ENCODE measurements around the gene MYPN. TPM values are rescaled to one million over a fixed set of nuclear protein-coding genes. Genes with fewer than 3 reads are reported as not detected.
A peak's percentile ranks its signal among the peaks of the same experiment; 100 is the strongest.

The MYPN gene
- total RNA-seq, 4 donors from 2014 or later = 0.16 TPM; not detected in 3

DNA sequence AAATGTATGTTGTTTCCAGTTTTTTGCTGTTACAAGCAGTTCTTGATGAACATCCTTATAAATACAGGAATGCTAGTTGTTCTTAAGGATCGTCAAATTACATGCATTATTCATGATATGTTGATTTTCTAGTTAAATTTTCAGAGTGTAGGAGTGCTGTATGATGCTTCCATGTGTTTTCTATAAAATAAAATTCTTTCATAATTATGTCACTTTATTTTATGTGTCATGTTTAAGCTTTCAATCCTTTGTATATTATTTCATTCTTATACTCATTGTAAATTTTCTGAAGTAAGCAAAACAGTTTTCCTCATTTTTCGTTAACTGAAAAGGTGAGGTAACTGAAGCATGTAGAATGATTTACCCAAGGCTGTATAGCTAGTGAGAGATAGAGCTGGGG, 16.8 kb upstream of the MYPN start:
- no peaks in the 10 kb centered on the region for H3K9me3 ChIP-seq
- H3K4me1 ChIP-seq = no peaks in the 10 kb centered on the region
- no peak overlapping the region for H3K27ac ChIP-seq
- TF ChIP-seq POLR2AphosphoS5 (IDR thresholded peaks at IDR 0.05) (no peak), EP300 (IDR thresholded peaks at IDR 0.05) (no peak)
- TF ChIP-seq, protein P1, sequence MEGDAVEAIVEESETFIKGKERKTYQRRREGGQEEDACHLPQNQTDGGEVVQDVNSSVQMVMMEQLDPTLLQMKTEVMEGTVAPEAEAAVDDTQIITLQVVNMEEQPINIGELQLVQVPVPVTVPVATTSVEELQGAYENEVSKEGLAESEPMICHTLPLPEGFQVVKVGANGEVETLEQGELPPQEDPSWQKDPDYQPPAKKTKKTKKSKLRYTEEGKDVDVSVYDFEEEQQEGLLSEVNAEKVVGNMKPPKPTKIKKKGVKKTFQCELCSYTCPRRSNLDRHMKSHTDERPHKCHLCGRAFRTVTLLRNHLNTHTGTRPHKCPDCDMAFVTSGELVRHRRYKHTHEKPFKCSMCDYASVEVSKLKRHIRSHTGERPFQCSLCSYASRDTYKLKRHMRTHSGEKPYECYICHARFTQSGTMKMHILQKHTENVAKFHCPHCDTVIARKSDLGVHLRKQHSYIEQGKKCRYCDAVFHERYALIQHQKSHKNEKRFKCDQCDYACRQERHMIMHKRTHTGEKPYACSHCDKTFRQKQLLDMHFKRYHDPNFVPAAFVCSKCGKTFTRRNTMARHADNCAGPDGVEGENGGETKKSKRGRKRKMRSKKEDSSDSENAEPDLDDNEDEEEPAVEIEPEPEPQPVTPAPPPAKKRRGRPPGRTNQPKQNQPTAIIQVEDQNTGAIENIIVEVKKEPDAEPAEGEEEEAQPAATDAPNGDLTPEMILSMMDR (IDR thresholded peaks at IDR 0.05) = no peak
- DNase-seq (ENCODE audit: low spot score in 2 of 2) = no peak
- H3K4me3 ChIP-seq = no peak overlapping the region
- no peaks in the 10 kb centered on the region for H3K27me3 ChIP-seq
- WGBS = 88% methylated on average over 2 of the region's 2 CpGs
- H3K36me3 ChIP-seq = no peaks in the 10 kb centered on the region

- Histone ChIP-seq H3K9me3 (no peaks in the 10 kb centered on the region), H3K27me3 (no peaks in the 10 kb centered on the region), H3K36me3 (no peaks in the 10 kb centered on the region), H3K27ac (no peak overlapping the region), H3K4me1 (no peaks in the 10 kb centered on the region), H3K4me3 (no peak overlapping the region)
- DNase-seq (ENCODE audit: low spot score in 2 of 2) = no peak
- whole genome bisulfite sequencing = 69% methylated on average over 2 of the region's 2 CpGs
- TF ChIP-seq POLR2A (IDR thresholded peaks at IDR 0.05) = no peak
- TF ChIP-seq, protein P1 (IDR thresholded peaks at IDR 0.05) = no peak
- TF ChIP-seq EP300 (IDR thresholded peaks at IDR 0.05) = no peak
- TF ChIP-seq POLR2AphosphoS5 (IDR thresholded peaks at IDR 0.05) = no peak
Observed at GRCh38 chr10:68095153-68095552, 14.1 kb upstream of the MYPN start.

GRCh38 chr10:68096913-68097516, 12.3 kb upstream of the MYPN start:
- H3K27ac ChIP-seq = no peak overlapping the region
- 48% methylated on average over 4 of the region's 4 CpGs for WGBS
- no peaks in the 10 kb centered on the region for H3K4me1 ChIP-seq
- no peaks in the 10 kb centered on the region for H3K36me3 ChIP-seq
- no peaks in the 10 kb centered on the region for H3K27me3 ChIP-seq
- DNase-seq (ENCODE audit: low spot score in 2 of 2) = peak in 1 of 2 donors; percentile 68
- H3K9me3 ChIP-seq = no peaks in the 10 kb centered on the region
- H3K4me3 ChIP-seq = no peak overlapping the region
- TF ChIP-seq EP300 (IDR thresholded peaks at IDR 0.05) = no peak
- TF ChIP-seq, protein P1 (IDR thresholded peaks at IDR 0.05) = no peak
- TF ChIP-seq POLR2A (IDR thresholded peaks at IDR 0.05) = no peak
- peak in 1 of 3 donors; percentile 13 for TF ChIP-seq POLR2AphosphoS5 (IDR thresholded peaks at IDR 0.05)

DNA sequence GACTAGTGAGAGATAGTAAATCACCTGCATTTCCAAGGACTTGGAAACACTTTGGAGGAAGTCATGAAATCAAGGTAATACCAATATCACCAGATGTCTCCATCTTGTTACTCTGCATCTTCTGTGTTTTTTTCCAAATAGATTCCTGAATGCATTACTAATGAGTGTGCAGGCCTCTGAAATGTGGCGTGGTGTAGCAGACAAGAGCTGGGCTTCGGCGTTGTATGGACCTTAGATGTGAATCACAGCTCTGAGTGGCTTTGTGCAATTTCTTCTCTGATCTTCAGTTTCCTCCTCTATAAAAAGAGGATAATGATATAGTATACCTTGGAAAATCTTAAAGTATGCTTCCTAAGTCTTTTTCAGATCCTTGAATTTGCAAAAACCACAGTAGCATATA, 9.6 kb upstream of the MYPN start:
- H3K36me3 ChIP-seq = no peaks in the 10 kb centered on the region
- no peaks in the 10 kb centered on the region for H3K9me3 ChIP-seq
- no peaks in the 10 kb centered on the region for H3K4me1 ChIP-seq
- TF ChIP-seq EP300 (IDR thresholded peaks at IDR 0.05) (no peak), POLR2AphosphoS5 (IDR thresholded peaks at IDR 0.05) (no peak), POLR2A (IDR thresholded peaks at IDR 0.05) (no peak)
- TF ChIP-seq, protein P1 (IDR thresholded peaks at IDR 0.05) = no peak
- H3K4me3 ChIP-seq = no peak overlapping the region
- no peaks in the 10 kb centered on the region for H3K27me3 ChIP-seq
- 96% methylated on average over 3 of the region's 3 CpGs for WGBS
- no peak for DNase-seq (ENCODE audit: low spot score in 2 of 2)
- no peak overlapping the region for H3K27ac ChIP-seq

- 91% methylated on average over 2 of the region's 2 CpGs for WGBS
- TF ChIP-seq POLR2A (IDR thresholded peaks at IDR 0.05) (no peak), POLR2AphosphoS5 (IDR thresholded peaks at IDR 0.05) (no peak), EP300 (IDR thresholded peaks at IDR 0.05) (no peak)
- TF ChIP-seq, protein P1 (IDR thresholded peaks at IDR 0.05) = no peak
- Histone ChIP-seq H3K4me1 (no peaks in the 10 kb centered on the region), H3K9me3 (no peaks in the 10 kb centered on the region), H3K27ac (no peak overlapping the region), H3K27me3 (no peaks in the 10 kb centered on the region), H3K4me3 (no peak overlapping the region), H3K36me3 (no peaks in the 10 kb centered on the region)
- DNase-seq (ENCODE audit: low spot score in 2 of 2) = no peak
Observed at GRCh38 chr10:68101066-68101465, 8.2 kb upstream of the MYPN start.

All from suprapubic skin (tissue), 4 donors.